Naive B cell (primary cell): ENCODE measurements around the gene PLEKHH1. TPM values are rescaled to one million over a fixed set of nuclear protein-coding genes. Genes with fewer than 3 reads are reported as not detected.
A peak's percentile ranks its signal among the peaks of the same experiment; 100 is the strongest.

ENCODE experiments used
- ATAC-seq, 2 donors: fragments of 150-1000 bp; cut with Tn5 transposase; 2 replicates each; pipeline ENCODE4 v1.10.0; 2021; ENCODE audit warnings: low read depth in 2 of 2, mild to moderate bottlenecking in 2 of 2, moderate library complexity in 2 of 2
- DNase-seq: peaks from one replicate; pipeline ENCODE4 v3.0.0; 2022
- H3K27ac Mint-ChIP-seq, 6 donors: one replicate each; pipeline ENCODE4 v1.8.0; 2020 to 2022; ENCODE audit warnings: mild to moderate bottlenecking in 6 of 6, mixed read lengths in 6 of 6, moderate library complexity in 5 of 6, inconsistent platforms in 2 of 6
- H3K27me3 Mint-ChIP-seq, 3 donors: one replicate each; pipeline ENCODE4 v1.8.0; 2021 to 2022; ENCODE audit warnings: mixed read lengths in 3 of 3, mild to moderate bottlenecking in 1 of 3
- H3K36me3 Mint-ChIP-seq, 2 donors: one replicate each; pipeline ENCODE4 v1.8.0; 2020 to 2022; ENCODE audit warnings: mixed read lengths in 2 of 2, inconsistent platforms in 1 of 2, mild to moderate bottlenecking in 1 of 2
- H3K4me1 Mint-ChIP-seq, 3 donors: one replicate each; pipeline ENCODE4 v1.8.0; 2020 to 2022; ENCODE audit warnings: mixed read lengths in 3 of 3, inconsistent platforms in 1 of 3, mild to moderate bottlenecking in 1 of 3, moderate library complexity in 1 of 3
- H3K4me3 Mint-ChIP-seq, 8 donors: one replicate each; pipeline ENCODE4 v1.8.0; 2020 to 2022; ENCODE audit warnings: mild to moderate bottlenecking in 8 of 8, mixed read lengths in 8 of 8, moderate library complexity in 8 of 8, inconsistent platforms in 2 of 8
- H3K9me3 Mint-ChIP-seq, 7 donors: one replicate each; pipeline ENCODE4 v1.8.0; 2020 to 2022; ENCODE audit warnings: mixed read lengths in 7 of 7, mild to moderate bottlenecking in 5 of 7, inconsistent platforms in 2 of 7, moderate library complexity in 1 of 7
- polyA plus RNA-seq, 6 donors: library from polyadenylated mRNA; unstranded; fragments of 300-500 nt; fragmentation: Illumina TruSeq; gene quantifications; one replicate each; pipeline ENCODE4 v1.2.3, GENCODE V29; 2021; ENCODE audit warnings: low read depth in 6 of 6

Gene PLEKHH1
- polyA plus RNA-seq, 6 donors from 2014 or later = 0.13 to 0.28 TPM; not detected in 4

DNA sequence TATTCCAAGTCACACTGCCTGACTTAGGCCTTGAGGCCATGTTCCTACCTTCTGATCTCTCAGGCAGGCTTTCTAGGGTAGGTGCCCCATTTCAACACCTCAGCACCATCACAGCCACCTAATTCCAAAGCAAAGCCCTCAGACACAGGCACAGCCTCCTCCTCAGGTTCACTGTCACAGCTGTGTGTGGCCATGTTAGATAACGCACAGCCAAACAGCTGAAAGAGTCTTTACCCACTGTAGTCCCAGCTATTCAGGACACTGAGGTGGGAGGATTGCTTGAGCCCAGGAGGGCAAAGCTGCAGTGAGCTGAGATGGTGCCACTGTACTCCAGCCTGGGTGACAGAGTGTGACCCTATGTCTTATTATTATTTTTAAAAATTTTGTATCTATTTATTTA is 37.3 kb upstream of the PLEKHH1 start:
- ATAC-seq (no peak), DNase-seq (no peak)
- Mint-ChIP-seq H3K36me3 (peaks cover 6 to 17% of the 10 kb centered on the region in 2 donors), H3K27ac (peak overlapping the region in 1 of 6 donors; percentile 56), H3K4me3 (peak overlapping the region in 2 of 8 donors; percentile 15 to 40), H3K4me1 (peaks cover 25 to 46% (median 32%) of the 10 kb centered on the region in 3 donors), H3K27me3 (no peaks in the 10 kb centered on the region), H3K9me3 (peaks cover 0 to 23% (median 15%) of the 10 kb centered on the region in 7 donors)

DNA sequence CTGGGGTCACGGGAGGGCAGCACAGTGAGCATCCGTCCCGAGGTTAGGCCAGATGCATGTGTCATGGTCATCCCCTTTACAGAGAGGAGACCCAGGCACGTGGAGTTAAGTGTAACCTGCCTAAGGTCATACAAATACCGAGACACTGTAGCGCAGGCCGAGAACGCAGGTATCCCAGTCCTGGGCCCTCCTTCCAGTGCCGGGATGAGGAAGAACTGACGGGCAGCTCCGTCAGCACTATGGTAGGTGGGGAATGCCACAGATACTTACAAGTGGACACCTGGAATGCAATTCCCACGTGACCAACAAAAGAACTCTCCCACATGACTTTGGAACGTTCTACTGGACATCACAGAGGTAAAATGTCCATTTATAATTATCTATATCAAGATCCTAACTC is 35.9 kb upstream of the PLEKHH1 start:
- H3K9me3 Mint-ChIP-seq = peaks cover 0 to 20% (median 15%) of the 10 kb centered on the region in 7 donors
- ATAC-seq (no peak), DNase-seq (no peak)
- no peak overlapping the region for H3K27ac Mint-ChIP-seq
- H3K36me3 Mint-ChIP-seq = peaks cover 6 to 17% of the 10 kb centered on the region in 2 donors
- H3K27me3 Mint-ChIP-seq = no peaks in the 10 kb centered on the region
- no peak overlapping the region for H3K4me3 Mint-ChIP-seq
- peaks cover 14 to 32% (median 18%) of the 10 kb centered on the region in 3 donors for H3K4me1 Mint-ChIP-seq

DNA sequence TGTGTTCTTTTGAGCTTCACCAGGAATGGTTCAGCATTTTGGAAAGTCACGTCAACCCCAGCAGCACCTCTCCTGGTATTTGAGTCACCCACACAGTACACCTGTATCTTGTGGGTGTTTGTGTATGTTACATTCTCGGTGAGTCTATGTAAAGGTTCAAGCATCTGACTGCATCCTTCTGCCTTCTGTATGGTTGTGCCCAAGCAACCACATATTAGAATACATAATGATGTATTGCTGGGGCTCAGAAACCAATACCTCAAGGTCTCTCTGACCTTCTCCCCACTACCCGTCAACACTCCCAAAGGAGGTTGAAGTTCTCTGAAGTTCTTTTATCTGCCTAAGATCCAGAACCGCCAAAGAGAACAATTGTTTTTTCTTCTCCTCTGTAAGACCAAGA is 35.4 kb upstream of the PLEKHH1 start:
- ATAC-seq (no peak), DNase-seq (no peak)
- Mint-ChIP-seq H3K27me3 (no peaks in the 10 kb centered on the region), H3K36me3 (peaks cover 7 to 14% of the 10 kb centered on the region in 2 donors), H3K27ac (no peak overlapping the region), H3K4me1 (peaks cover 9 to 27% (median 13%) of the 10 kb centered on the region in 3 donors), H3K4me3 (no peak overlapping the region), H3K9me3 (peaks cover 0 to 18% (median 14%) of the 10 kb centered on the region in 7 donors)

DNA sequence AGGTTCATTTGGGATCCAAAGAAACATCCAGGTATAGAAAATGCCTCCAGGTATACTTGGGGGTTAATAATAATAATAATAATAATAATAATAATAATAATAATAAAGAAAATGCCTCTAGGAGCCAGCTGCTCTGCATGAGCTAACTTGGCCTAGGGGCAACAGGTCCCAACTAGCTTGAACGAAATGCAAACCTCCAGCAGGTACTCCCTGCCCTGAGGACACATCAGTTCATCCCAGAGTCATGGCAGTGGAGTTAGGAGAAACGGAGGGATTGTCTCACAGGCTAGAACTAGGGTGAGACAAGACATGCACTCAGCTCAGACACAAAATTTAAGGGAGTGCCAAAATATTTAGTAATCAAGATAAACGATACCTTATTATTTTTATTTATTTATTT is 32.1 kb upstream of the PLEKHH1 start:
- no peak for ATAC-seq
- Mint-ChIP-seq H3K4me3 (no peak overlapping the region), H3K9me3 (no peaks in the 10 kb centered on the region), H3K27ac (no peak overlapping the region), H3K4me1 (peaks cover 6 to 7% (median 6%) of the 10 kb centered on the region in 3 donors), H3K36me3 (peaks cover 6 to 7% of the 10 kb centered on the region in 2 donors), H3K27me3 (no peaks in the 10 kb centered on the region)
- no peak for DNase-seq

DNA sequence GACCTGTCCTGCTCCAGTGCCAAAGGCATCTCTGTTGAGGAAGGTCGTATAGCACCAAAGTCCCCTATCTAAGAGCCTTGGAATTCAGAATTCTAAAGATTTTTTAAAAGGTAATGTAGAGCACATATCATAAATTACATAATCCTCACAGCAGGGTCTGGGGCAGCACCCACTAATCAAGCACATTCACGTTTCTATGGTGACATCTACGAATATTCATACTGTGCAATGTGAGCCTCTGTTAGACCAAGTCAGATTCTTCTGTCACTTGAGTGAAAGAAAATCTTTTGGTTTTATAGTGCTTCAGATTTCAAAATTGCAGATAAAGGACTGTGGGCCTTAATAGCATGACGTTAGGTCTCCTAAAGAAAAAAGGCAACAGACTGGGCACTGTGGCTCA is 31.4 kb upstream of the PLEKHH1 start:
- DNase-seq (no peak), ATAC-seq (no peak)
- no peak overlapping the region for H3K4me3 Mint-ChIP-seq
- H3K4me1 Mint-ChIP-seq = peaks cover 6 to 7% (median 6%) of the 10 kb centered on the region in 3 donors
- no peaks in the 10 kb centered on the region for H3K9me3 Mint-ChIP-seq
- peak overlapping the region in 1 of 6 donors; percentile 77 for H3K27ac Mint-ChIP-seq
- peaks cover 6 to 7% of the 10 kb centered on the region in 2 donors for H3K36me3 Mint-ChIP-seq
- H3K27me3 Mint-ChIP-seq = no peaks in the 10 kb centered on the region

DNA sequence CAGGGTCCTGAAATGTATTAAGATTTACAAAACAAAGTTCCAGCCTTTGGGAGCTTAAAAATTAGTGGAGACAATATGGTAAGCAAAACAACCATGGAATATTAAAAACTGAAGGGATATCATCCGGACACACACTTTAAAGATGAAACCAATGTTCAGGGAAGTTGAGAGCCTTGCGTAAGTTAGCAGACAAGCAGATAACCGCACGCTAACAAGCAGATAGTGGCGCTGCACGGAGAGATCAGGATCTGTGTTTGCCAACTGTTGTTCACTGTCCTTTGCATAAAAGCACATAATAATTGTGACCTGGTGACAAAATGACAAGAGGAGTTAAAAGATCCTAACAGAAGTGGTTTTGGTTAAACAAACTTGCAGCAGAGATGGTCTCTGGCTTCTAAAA is 30.2 kb upstream of the PLEKHH1 start:
- DNase-seq (no peak), ATAC-seq (no peak)
- Mint-ChIP-seq H3K9me3 (no peaks in the 10 kb centered on the region), H3K4me3 (no peak overlapping the region), H3K27ac (peak overlapping the region in 1 of 6 donors; percentile 7), H3K36me3 (peaks cover 5 to 6% of the 10 kb centered on the region in 2 donors), H3K27me3 (no peaks in the 10 kb centered on the region), H3K4me1 (peaks cover 3 to 7% (median 5%) of the 10 kb centered on the region in 3 donors)

DNA sequence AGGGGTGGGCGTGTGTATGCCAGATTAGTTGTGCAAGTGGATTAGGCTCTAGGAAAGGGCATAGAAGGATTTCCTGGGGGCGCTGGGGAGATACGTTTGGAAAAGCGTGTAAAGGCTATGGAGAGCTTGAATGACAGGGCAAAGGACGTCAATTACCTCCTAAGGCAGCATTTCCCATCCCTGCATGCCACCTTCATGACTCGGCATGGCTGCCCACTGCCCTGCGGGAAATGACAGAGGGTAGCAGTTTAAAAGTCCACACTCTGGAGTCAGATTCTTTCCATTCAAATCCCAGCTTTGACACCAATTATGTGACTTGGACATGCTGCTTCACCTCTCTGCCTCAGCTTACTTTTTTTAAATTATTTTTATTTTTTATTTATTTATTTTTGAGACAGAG is 29.8 kb upstream of the PLEKHH1 start:
- Mint-ChIP-seq H3K4me1 (peaks cover 0 to 10% (median under 1%) of the 10 kb centered on the region in 3 donors), H3K36me3 (peaks cover 4 to 6% of the 10 kb centered on the region in 2 donors), H3K27me3 (no peaks in the 10 kb centered on the region), H3K27ac (no peak overlapping the region), H3K4me3 (no peak overlapping the region), H3K9me3 (no peaks in the 10 kb centered on the region)
- DNase-seq = no peak
- no peak for ATAC-seq

DNA sequence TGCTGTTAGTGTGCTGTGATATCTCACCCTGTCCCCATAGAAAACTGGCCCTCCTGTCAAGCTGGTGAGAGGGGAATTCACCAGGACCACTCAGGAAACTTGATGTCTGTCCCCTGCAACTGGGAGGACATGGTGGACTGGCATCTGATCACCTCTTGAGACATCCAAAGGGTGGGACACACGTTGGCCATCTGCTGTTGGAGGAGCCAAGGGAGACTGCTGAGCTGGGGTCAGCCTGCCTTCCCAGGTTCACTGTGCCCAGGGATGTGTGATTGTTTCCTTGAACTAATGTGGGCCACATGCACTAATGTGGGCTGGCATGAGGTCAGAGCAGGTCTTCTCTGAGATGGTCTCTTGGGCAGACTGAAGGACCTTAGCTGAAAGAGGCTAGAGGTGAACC is 27.8 kb upstream of the PLEKHH1 start:
- no peak overlapping the region for H3K4me3 Mint-ChIP-seq
- H3K4me1 Mint-ChIP-seq = peaks cover 0 to 8% (median 6%) of the 10 kb centered on the region in 3 donors
- DNase-seq = no peak
- no peaks in the 10 kb centered on the region for H3K9me3 Mint-ChIP-seq
- H3K27ac Mint-ChIP-seq = peak overlapping the region in 2 of 6 donors; percentile 24 to 36
- peaks cover 6 to 7% of the 10 kb centered on the region in 2 donors for H3K36me3 Mint-ChIP-seq
- no peak for ATAC-seq
- H3K27me3 Mint-ChIP-seq = no peaks in the 10 kb centered on the region

DNA sequence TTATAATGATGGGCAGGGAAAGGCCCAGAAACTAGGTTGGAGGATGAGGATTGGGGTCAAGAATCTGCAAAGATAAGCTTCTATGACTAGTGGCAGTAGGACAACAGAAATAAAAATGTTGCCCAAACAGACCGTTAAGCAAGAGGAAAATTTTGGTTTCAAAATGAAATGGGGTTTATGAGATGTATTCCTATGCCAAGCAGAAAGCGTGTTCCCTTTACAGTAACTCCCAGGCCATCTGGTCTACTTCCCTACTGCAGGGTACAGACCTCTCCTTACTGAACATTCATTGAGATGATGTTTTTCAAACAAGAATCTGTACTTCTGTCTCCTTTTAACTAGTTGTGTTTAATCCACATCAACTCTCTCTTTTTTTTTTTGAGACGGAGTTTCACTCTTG is 24.1 kb upstream of the PLEKHH1 start:
- Mint-ChIP-seq H3K4me1 (peaks cover 16 to 24% (median 22%) of the 10 kb centered on the region in 3 donors), H3K4me3 (no peak overlapping the region), H3K27me3 (no peaks in the 10 kb centered on the region), H3K27ac (peak overlapping the region in 2 of 6 donors; percentile 14 to 39), H3K36me3 (peaks cover 0 to 7% of the 10 kb centered on the region in 2 donors), H3K9me3 (no peaks in the 10 kb centered on the region)
- ATAC-seq = no peak
- no peak for DNase-seq

DNA sequence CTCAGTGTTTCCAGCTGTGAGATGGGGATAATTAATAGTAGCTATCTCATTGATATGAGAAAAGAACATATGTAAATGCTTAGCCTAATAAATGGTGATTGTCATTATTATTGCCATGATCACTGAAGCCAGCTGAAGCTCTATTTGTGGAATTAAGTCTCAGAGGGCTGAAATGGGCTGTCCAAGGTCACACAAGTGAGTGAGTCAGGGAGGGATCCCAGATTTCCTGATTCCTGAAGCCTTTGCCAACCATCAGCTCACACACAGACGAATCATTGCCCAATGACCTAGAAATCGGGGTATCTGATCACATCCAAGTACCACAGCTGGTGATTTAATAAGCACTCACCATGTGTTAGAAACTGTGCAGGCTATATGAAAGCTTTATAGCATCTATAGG is 23.0 kb upstream of the PLEKHH1 start:
- Mint-ChIP-seq H3K27ac (peak overlapping the region in 1 of 6 donors; percentile 39), H3K36me3 (peaks cover 0 to 7% of the 10 kb centered on the region in 2 donors), H3K4me3 (peak overlapping the region in 1 of 8 donors; percentile 32), H3K27me3 (no peaks in the 10 kb centered on the region), H3K9me3 (no peaks in the 10 kb centered on the region), H3K4me1 (peaks cover 25 to 29% (median 25%) of the 10 kb centered on the region in 3 donors)
- ATAC-seq (no peak), DNase-seq (no peak)

DNA sequence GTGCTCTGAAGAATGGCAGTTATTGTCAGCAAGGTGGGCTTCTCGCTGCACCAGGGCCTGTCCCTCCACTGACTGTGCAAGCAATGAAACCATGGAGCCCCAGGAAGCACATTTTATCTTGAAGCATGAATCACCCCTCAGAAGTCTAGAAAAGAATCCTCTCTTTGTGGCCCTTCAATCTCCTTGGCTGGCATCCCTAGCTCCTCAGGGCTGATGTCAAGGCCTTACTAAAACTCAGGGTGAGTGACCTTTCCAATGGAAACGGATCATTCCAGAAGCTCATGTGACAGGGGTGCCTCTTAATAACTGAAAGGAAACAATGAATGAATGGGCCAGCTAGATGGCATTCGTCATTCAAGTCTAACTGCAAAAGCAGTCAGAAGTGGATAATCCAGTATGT is 22.3 kb upstream of the PLEKHH1 start:
- H3K36me3 Mint-ChIP-seq = peaks cover 0 to 7% of the 10 kb centered on the region in 2 donors
- no peaks in the 10 kb centered on the region for H3K27me3 Mint-ChIP-seq
- ATAC-seq (no peak), DNase-seq (no peak)
- H3K27ac Mint-ChIP-seq = peak overlapping the region in 3 of 6 donors; percentile 39 to 82 (median 51)
- no peaks in the 10 kb centered on the region for H3K9me3 Mint-ChIP-seq
- peak overlapping the region in 1 of 8 donors; percentile 41 for H3K4me3 Mint-ChIP-seq
- H3K4me1 Mint-ChIP-seq = peaks cover 25 to 32% (median 25%) of the 10 kb centered on the region in 3 donors

DNA sequence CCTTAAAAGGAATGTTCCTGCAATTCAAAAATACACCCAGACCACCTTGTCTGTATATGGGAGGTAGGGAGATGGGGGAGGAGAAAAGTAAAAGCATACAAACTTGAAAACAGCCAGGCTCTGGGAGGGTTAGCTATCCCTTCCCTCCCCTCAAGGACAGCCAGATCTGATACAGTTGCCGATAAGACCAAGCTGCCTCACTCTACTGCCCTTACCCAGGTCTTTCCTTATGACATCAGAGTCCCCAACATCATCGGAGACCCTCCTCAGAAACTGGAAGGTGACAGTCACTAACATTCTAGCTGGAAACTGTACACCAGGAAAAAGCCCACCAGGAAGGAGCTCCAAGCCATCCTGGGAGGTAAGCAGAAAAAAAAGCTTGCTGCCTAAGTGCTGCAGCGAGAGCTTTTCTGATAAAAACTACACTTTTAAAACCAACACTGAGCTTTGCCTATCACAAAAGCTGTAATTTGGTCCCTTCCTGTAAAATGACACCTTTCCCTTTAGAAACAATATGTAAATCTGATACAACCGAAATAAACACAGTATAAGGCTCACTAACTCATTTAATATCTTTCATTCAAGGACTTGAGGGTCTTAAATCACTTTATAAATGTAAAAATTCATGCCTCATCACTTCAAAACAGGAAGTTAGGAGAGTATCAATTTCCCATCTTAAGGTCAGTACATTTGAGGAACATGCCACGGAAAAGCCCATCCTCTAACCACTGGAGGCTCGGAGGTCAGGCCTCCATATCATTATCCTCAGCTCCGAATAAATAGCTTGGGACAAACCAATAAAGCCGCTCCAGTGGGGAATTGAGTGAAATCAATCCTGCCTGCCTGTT is 20.4 kb upstream of the PLEKHH1 start:
- Mint-ChIP-seq H3K27ac (peak overlapping the region in 5 of 6 donors; percentile 50 to 96 (median 79)), H3K4me3 (peak overlapping the region in 6 of 8 donors; percentile 48 to 94 (median 80)), H3K27me3 (no peaks in the 10 kb centered on the region), H3K36me3 (peaks cover 0 to 7% of the 10 kb centered on the region in 2 donors), H3K4me1 (peaks cover 33 to 46% (median 35%) of the 10 kb centered on the region in 3 donors), H3K9me3 (no peaks in the 10 kb centered on the region)
- DNase-seq (no peak), ATAC-seq (no peak)

DNA sequence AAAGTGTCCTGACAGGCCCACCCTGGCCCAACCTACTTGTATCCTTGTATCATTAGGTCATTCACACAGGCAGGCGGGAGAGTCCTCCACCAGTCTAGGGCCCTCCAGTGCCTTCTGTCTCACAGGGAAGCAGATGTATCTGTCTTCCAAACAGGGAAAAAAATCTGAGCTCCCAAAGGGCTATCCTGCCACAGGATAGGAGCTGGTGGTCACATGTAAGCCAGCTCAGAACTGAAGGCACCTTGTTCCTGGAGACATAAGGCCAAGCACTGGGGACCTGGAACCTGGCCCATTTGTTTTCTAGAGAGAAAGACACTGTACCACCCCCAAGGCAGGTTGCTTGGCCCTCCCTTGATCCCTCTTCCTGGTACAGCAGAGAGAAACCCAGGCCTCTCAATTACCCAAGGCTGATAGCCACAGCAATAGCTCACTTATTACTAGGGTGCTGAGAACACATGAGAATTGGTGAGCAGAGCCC is 19.4 kb upstream of the PLEKHH1 start:
- H3K27me3 Mint-ChIP-seq = no peaks in the 10 kb centered on the region
- peak overlapping the region; percentile 85 to 96 (median 92) for H3K4me3 Mint-ChIP-seq
- peaks cover 0 to under 1% of the 10 kb centered on the region in 2 donors for H3K36me3 Mint-ChIP-seq
- H3K9me3 Mint-ChIP-seq = no peaks in the 10 kb centered on the region
- no peak for DNase-seq
- H3K4me1 Mint-ChIP-seq = peaks cover 29 to 46% (median 35%) of the 10 kb centered on the region in 3 donors
- ATAC-seq = no peak
- peak overlapping the region; percentile 2 to 96 (median 84) for H3K27ac Mint-ChIP-seq

DNA sequence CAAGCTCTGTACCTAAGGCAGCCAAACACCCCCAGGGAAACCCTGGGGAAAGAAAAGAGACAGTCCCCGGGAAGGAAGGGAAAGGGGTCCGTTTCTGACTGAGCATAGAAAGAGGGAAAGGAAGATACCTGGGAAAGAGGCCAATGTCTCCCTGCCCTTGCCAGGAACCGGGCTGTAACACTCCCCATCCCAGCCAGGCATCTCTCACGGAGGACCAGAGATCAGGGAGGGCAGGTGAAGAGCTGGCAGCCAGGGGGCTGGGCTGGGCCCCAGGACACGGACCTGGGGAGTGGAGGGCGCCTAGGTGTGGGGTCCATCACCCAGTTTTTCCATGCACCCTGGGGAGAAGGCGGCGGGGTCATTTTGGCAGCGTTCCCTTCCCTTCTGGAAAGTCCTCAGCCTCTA is 18.9 kb upstream of the PLEKHH1 start:
- no peaks in the 10 kb centered on the region for H3K36me3 Mint-ChIP-seq

More for the DNA sequence above, 18.9 kb upstream of the PLEKHH1 start:
- Mint-ChIP-seq H3K27ac (peak overlapping the region; percentile 58 to 96 (median 80)), H3K27me3 (no peaks in the 10 kb centered on the region), H3K4me1 (peaks cover 29 to 41% (median 35%) of the 10 kb centered on the region in 3 donors), H3K9me3 (no peaks in the 10 kb centered on the region), H3K4me3 (peak overlapping the region; percentile 85 to 96 (median 92))
- ATAC-seq (no peak), DNase-seq (no peak)
